HL-60 (cell line): Measurements from ENCODE around the gene IGFL2.

Source experiments
- DNase-seq, 2 experiments: peaks; one replicate each; pipeline ENCODE4 v3.0.0-alpha.2; 2010 to 2020; ENCODE audit warnings: low read depth in 1 of 2, low spot score in 1 of 2
- H3K27ac ChIP-seq: fragments of 250-450 bp; sonication (Bioruptor Pico); replicated peaks from 2 replicates; pipeline ENCODE4 v1.5.1; 2020; ENCODE audit warnings: mild to moderate bottlenecking, moderate library complexity
- H3K27me3 ChIP-seq: fragments of 250-450 bp; sonication (Bioruptor Pico); 2 replicates; pipeline ENCODE4 v1.5.1; 2021; ENCODE audit warnings: mild to moderate bottlenecking, moderate library complexity; ENCODE audit not compliant: insufficient read depth, poor library complexity, severe bottlenecking
- H3K4me3 ChIP-seq: replicated peaks from 2 replicates; pipeline ENCODE4 v1.5.1; 2011; ENCODE audit warnings: mild to moderate bottlenecking, control low read depth, low read length; ENCODE audit not compliant: insufficient read depth
- GABPA ChIP-seq: IDR thresholded peaks from 2 replicates; pipeline ENCODE4 v1.6.1; 2012; ENCODE audit warnings: low read depth
- POLR2AphosphoS5 ChIP-seq: IDR thresholded peaks from 2 replicates; pipeline ENCODE4 v1.6.1; 2012; ENCODE audit warnings: low read depth
- SPI1 ChIP-seq: IDR thresholded peaks from 2 replicates; pipeline ENCODE4 v1.6.1; 2012; ENCODE audit warnings: low read depth, mild to moderate bottlenecking, borderline replicate concordance
- TF ChIP-seq, protein P1 (sequence below): IDR thresholded peaks from one replicate; pipeline ENCODE4 v1.5.1; 2011; ENCODE audit warnings: low read length, control low read depth, inconsistent platforms; ENCODE audit not compliant: insufficient read depth
- TF ChIP-seq, protein P2 (sequence below): IDR thresholded peaks from 2 replicates; pipeline ENCODE4 v1.6.1; 2012; ENCODE audit warnings: low read depth; ENCODE audit not compliant: insufficient replicate concordance

Gene IGFL2

DNA sequence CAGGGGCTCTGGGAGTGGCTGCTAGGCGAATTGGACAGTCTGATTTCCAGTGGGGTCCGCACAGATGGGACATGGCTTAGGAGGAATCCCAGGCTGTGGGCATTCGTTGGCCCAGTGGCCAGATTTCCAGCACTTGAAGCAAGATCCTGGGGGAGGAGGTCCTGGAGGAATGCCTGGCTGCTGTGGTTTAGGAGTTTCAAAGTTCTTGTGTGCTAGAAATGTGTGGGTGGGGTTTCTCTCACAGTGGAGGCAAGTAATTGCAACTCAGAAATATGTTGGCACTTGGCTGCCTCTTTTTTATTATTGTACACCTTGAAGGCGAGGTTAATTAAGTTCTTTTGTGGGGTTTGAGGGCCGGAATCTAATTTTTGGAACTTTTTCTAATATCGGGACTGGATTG lies 40.7 kb upstream of the IGFL2 start:
- DNase-seq = no peak
- TF ChIP-seq POLR2AphosphoS5 (no peak), GABPA (no peak), SPI1 (no peak)
- TF ChIP-seq, protein P1, sequence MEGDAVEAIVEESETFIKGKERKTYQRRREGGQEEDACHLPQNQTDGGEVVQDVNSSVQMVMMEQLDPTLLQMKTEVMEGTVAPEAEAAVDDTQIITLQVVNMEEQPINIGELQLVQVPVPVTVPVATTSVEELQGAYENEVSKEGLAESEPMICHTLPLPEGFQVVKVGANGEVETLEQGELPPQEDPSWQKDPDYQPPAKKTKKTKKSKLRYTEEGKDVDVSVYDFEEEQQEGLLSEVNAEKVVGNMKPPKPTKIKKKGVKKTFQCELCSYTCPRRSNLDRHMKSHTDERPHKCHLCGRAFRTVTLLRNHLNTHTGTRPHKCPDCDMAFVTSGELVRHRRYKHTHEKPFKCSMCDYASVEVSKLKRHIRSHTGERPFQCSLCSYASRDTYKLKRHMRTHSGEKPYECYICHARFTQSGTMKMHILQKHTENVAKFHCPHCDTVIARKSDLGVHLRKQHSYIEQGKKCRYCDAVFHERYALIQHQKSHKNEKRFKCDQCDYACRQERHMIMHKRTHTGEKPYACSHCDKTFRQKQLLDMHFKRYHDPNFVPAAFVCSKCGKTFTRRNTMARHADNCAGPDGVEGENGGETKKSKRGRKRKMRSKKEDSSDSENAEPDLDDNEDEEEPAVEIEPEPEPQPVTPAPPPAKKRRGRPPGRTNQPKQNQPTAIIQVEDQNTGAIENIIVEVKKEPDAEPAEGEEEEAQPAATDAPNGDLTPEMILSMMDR = no peak
- TF ChIP-seq, protein P2, sequence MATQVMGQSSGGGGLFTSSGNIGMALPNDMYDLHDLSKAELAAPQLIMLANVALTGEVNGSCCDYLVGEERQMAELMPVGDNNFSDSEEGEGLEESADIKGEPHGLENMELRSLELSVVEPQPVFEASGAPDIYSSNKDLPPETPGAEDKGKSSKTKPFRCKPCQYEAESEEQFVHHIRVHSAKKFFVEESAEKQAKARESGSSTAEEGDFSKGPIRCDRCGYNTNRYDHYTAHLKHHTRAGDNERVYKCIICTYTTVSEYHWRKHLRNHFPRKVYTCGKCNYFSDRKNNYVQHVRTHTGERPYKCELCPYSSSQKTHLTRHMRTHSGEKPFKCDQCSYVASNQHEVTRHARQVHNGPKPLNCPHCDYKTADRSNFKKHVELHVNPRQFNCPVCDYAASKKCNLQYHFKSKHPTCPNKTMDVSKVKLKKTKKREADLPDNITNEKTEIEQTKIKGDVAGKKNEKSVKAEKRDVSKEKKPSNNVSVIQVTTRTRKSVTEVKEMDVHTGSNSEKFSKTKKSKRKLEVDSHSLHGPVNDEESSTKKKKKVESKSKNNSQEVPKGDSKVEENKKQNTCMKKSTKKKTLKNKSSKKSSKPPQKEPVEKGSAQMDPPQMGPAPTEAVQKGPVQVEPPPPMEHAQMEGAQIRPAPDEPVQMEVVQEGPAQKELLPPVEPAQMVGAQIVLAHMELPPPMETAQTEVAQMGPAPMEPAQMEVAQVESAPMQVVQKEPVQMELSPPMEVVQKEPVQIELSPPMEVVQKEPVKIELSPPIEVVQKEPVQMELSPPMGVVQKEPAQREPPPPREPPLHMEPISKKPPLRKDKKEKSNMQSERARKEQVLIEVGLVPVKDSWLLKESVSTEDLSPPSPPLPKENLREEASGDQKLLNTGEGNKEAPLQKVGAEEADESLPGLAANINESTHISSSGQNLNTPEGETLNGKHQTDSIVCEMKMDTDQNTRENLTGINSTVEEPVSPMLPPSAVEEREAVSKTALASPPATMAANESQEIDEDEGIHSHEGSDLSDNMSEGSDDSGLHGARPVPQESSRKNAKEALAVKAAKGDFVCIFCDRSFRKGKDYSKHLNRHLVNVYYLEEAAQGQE = no peak

DNA sequence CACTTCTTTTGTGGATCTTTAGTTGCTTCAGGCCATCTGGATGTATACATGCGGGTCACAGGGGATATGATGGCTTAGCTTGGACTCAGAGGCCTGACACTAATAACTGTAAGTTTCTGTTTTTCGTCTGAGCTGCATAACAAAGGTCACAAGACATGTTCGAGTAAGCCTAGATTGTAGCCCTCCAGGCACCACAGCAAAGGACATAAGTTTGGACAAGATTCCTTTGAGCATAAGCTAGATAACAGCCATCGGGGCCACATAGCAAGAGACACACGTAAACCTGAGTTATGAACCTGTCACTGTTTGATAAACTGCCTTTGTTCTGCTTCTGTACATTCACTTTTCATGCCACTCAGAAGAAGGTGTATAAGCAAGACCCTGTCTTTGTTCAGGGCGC lies 38.2 kb upstream of the IGFL2 start:
- TF ChIP-seq GABPA = no peak
- TF ChIP-seq, protein P1 = no peak
- TF ChIP-seq POLR2AphosphoS5 = no peak
- Histone ChIP-seq H3K4me3 (no peak overlapping the region), H3K27me3 (peaks cover 2% of the 10 kb centered on the region), H3K27ac (no peak overlapping the region)
- no peak for DNase-seq

More for the DNA sequence above, 40.7 kb upstream of the IGFL2 start:
- Histone ChIP-seq H3K27ac (no peak overlapping the region), H3K4me3 (no peak overlapping the region), H3K27me3 (peaks cover 2% of the 10 kb centered on the region)

DNA sequence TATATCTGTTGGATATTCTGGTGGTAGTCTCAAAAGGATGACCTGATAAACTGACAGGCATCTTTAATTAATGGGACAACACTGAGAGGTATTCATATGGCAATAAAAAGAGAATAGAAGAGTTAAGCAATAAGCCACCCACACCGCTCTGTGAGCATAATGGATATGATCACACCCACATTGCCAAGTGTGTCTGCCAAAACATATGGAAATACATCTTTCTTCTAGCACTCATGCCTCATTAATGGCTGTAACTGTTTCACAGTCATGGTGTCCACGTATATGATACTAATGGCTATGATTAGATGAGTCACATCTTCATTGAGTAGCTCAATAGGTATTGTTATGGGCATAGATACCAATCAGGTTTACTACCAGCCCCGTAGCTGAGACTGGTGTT lies 36.7 kb upstream of the IGFL2 start:
- TF ChIP-seq SPI1 = no peak
- TF ChIP-seq, protein P1 = no peak
- TF ChIP-seq GABPA = no peak
- no peak for TF ChIP-seq POLR2AphosphoS5
- TF ChIP-seq, protein P2 = no peak
- no peak overlapping the region for H3K27ac ChIP-seq
- no peak for DNase-seq
- H3K27me3 ChIP-seq = peaks cover 2% of the 10 kb centered on the region
- no peak overlapping the region for H3K4me3 ChIP-seq

DNA sequence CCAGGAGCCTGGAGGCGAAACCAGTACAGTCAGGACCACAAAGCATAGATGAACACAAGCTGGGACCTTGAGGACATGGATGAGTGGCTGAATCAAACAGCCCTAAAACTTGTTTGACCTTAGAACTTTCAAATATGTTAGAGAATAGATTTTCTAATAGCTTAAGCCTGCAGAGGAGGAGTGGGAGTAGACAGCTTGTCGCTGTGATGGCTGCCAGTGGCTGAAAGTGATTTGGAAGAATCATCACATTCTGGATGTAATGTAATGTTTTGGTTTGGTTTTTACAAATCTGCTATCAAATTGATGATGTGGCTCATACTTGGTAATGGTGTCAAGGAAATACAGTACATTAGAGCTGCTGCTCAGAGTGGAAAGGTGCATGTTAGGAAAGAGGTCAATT lies 35.5 kb upstream of the IGFL2 start:
- Histone ChIP-seq H3K27me3 (peaks cover 2% of the 10 kb centered on the region), H3K4me3 (no peak overlapping the region), H3K27ac (no peak overlapping the region)
- no peak for DNase-seq
- TF ChIP-seq GABPA (no peak), POLR2AphosphoS5 (no peak), SPI1 (no peak)
- TF ChIP-seq, protein P2 = no peak
- TF ChIP-seq, protein P1 = no peak
